HuH-7.5 (cell line): ENCODE data around the gene SMIM44.
"Not testable (repeated sequence)": the region's sequence is repeated elsewhere in the genome, so short reads cannot be mapped to it uniquely, and the experiment has no call there.

ENCODE experiments used
- DNase-seq: peaks from one replicate; pipeline ENCODE4 v3.0.0; 2011; ENCODE audit warnings: low spot score

The SMIM44 gene

GRCh38 chr19:3517638-3518037 lies 34.4 kb upstream of the SMIM44 start:
- DNase-seq = no peak

- no peak for DNase-seq
Observed at GRCh38 chr19:3516675-3517207, 33.5 kb upstream of the SMIM44 start.

- DNase-seq = no peak
Observed at GRCh38 chr19:3515891-3516422, 32.7 kb upstream of the SMIM44 start.

GRCh38 chr19:3514930-3515329 lies 31.7 kb upstream of the SMIM44 start:
- DNase-seq = no peak

GRCh38 chr19:3513229-3514140 lies 30.2 kb upstream of the SMIM44 start:
- DNase-seq = no peak

- DNase-seq = no peak
Observed at GRCh38 chr19:3512562-3513228, 29.5 kb upstream of the SMIM44 start.

GRCh38 chr19:3511506-3512251 lies 28.4 kb upstream of the SMIM44 start:
- DNase-seq = no peak

GRCh38 chr19:3510727-3511126 lies 27.5 kb upstream of the SMIM44 start:
- DNase-seq = no peak

- DNase-seq = no peak
Observed at GRCh38 chr19:3509566-3509989, 26.3 kb upstream of the SMIM44 start.

- DNase-seq = no peak
Observed at GRCh38 chr19:3508771-3509535, 25.7 kb upstream of the SMIM44 start.

GRCh38 chr19:3508121-3508661 lies 24.9 kb upstream of the SMIM44 start:
- DNase-seq = not testable (repeated sequence)

GRCh38 chr19:3507371-3508120 lies 24.3 kb upstream of the SMIM44 start:
- no peak for DNase-seq

GRCh38 chr19:3506384-3507340 lies 23.4 kb upstream of the SMIM44 start:
- DNase-seq = no peak

GRCh38 chr19:3505598-3506383 lies 22.6 kb upstream of the SMIM44 start, which contains the start of gene FZR1:
Gene FZR1 (plus strand): TSS chr19:3506311. CDS start chr19:3522990, 16,679 bp downstream.
- peak; percentile 99 for DNase-seq

- no peak for DNase-seq
Observed at GRCh38 chr19:3504735-3505134, 21.5 kb upstream of the SMIM44 start.

- no peak for DNase-seq
Observed at GRCh38 chr19:3503036-3503572, 19.9 kb upstream of the SMIM44 start.

- no peak for DNase-seq
Observed at GRCh38 chr19:3501780-3502179, 18.5 kb upstream of the SMIM44 start.
